HEK293 (cell line): ENCODE data around the gene STEAP2.

Experiments
- BCL11A ChIP-seq: fragments of 450-650 bp; formaldehyde crosslinking; IDR thresholded peaks from 2 replicates; pipeline ENCODE4 v1.5.1; 2016; ENCODE audit warnings: low read depth, missing biosample characterization, missing genetic modification characterization
- IKZF3 ChIP-seq: fragments of 450-650 bp; IDR thresholded peaks from 2 replicates; pipeline ENCODE4 v1.5.0; 2018; ENCODE audit warnings: missing biosample characterization, mild to moderate bottlenecking, missing genetic modification characterization, moderate library complexity
- SCRT2 ChIP-seq: fragments of 450-650 bp; formaldehyde crosslinking; IDR thresholded peaks from 2 replicates; pipeline ENCODE4 v1.5.1; 2016; ENCODE audit warnings: missing biosample characterization, missing genetic modification characterization
- YY1 ChIP-seq: fragments of 450-650 bp; formaldehyde crosslinking; IDR thresholded peaks from 2 replicates; pipeline ENCODE4 v1.5.1; 2018; ENCODE audit warnings: missing biosample characterization, missing genetic modification characterization
- ZNF10 ChIP-seq: fragments of 450-650 bp; formaldehyde crosslinking; IDR thresholded peaks from 2 replicates; pipeline ENCODE4 v1.5.1; 2017; ENCODE audit warnings: missing biosample characterization, missing genetic modification characterization
- ZNF121 ChIP-seq: fragments of 450-650 bp; formaldehyde crosslinking; IDR thresholded peaks from 2 replicates; pipeline ENCODE4 v1.5.1; 2016; ENCODE audit warnings: missing biosample characterization, missing genetic modification characterization
- ZNF248 ChIP-seq: fragments of 450-650 bp; formaldehyde crosslinking; IDR thresholded peaks from 2 replicates; pipeline ENCODE4 v1.5.1; 2017; ENCODE audit warnings: missing biosample characterization, missing genetic modification characterization
- ZNF610 ChIP-seq: fragments of 450-650 bp; formaldehyde crosslinking; IDR thresholded peaks from 2 replicates; pipeline ENCODE4 v1.5.1; 2016; ENCODE audit warnings: missing biosample characterization, missing genetic modification characterization, borderline replicate concordance
- ZNF837 ChIP-seq: fragments of 450-650 bp; formaldehyde crosslinking; IDR thresholded peaks from 2 replicates; pipeline ENCODE4 v1.5.1; 2016; ENCODE audit warnings: missing biosample characterization, missing genetic modification characterization
- TF ChIP-seq, protein P1 (sequence below): fragments of 450-650 bp; formaldehyde crosslinking; IDR thresholded peaks from 2 replicates; pipeline ENCODE4 v1.5.1; 2016; ENCODE audit warnings: missing biosample characterization, missing genetic modification characterization

DNA sequence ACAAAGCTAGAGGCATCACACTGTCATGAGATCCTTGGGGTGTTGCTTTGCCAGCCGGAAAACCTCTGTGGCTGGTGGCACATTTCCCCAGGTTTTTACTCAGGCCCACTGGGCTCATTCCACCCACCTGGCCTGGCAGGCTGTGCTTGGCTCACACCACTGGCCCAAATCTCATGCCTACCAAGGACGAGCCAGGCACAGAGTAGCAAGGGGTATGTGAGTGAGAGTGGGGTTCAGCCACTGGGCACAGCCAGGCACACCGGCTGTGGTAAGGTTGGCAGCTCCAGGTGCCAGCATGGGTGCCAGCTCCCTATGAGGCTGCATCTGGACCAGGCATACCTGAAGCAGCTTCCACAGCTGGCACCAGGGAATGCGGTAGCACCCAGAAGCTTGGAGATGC is 35.9 kb upstream of the STEAP2 start:
- no peak for TF ChIP-seq ZNF248 (tag by site-specific recombination)
- no peak for TF ChIP-seq ZNF610 (tag by site-specific recombination)
- no peak for TF ChIP-seq ZNF837 (tag by site-specific recombination)
- TF ChIP-seq, protein P1, sequence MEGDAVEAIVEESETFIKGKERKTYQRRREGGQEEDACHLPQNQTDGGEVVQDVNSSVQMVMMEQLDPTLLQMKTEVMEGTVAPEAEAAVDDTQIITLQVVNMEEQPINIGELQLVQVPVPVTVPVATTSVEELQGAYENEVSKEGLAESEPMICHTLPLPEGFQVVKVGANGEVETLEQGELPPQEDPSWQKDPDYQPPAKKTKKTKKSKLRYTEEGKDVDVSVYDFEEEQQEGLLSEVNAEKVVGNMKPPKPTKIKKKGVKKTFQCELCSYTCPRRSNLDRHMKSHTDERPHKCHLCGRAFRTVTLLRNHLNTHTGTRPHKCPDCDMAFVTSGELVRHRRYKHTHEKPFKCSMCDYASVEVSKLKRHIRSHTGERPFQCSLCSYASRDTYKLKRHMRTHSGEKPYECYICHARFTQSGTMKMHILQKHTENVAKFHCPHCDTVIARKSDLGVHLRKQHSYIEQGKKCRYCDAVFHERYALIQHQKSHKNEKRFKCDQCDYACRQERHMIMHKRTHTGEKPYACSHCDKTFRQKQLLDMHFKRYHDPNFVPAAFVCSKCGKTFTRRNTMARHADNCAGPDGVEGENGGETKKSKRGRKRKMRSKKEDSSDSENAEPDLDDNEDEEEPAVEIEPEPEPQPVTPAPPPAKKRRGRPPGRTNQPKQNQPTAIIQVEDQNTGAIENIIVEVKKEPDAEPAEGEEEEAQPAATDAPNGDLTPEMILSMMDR (tag by site-specific recombination), result no peak
- no peak for TF ChIP-seq YY1
- no peak for TF ChIP-seq IKZF3 (tag by site-specific recombination)
- TF ChIP-seq ZNF121 (tag by site-specific recombination), result no peak
- no peak for TF ChIP-seq ZNF10
- TF ChIP-seq BCL11A (tag by site-specific recombination), result no peak
- no peak for TF ChIP-seq SCRT2 (tag by site-specific recombination)
